GM19455 (cell line): ENCODE results near the gene GPC5.
"Not testable (repeated sequence)": the region's sequence is repeated elsewhere in the genome, so short reads cannot be mapped to it uniquely, and the experiment has no call there.

Experiments
- ATAC-seq: cut with Tn5 transposase; IDR thresholded peaks from one replicate; pipeline ENCODE4 v1.9.1; 2021; ENCODE audit not compliant: unreplicated experiment

Gene GPC5

DNA sequence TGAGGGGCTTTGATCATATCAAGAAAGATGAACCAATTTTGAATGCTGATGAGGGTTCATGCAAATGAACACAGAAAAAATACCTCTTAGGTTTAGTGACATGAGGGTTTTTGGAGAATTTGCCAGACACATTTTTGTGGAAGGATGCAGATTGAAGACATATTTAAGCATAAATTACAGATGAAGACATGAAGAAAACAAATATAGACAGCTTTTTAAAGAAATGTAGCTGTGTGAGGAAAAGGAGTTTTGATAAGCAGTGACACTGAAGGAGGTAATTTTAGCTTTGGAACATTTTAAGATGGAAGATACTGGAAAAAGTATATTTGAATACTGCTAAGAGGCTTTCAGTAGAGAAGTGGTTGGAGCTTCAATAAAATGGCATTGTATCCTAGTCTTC lies 1017.4 kb downstream of the GPC5 start:
- no peak for ATAC-seq

DNA sequence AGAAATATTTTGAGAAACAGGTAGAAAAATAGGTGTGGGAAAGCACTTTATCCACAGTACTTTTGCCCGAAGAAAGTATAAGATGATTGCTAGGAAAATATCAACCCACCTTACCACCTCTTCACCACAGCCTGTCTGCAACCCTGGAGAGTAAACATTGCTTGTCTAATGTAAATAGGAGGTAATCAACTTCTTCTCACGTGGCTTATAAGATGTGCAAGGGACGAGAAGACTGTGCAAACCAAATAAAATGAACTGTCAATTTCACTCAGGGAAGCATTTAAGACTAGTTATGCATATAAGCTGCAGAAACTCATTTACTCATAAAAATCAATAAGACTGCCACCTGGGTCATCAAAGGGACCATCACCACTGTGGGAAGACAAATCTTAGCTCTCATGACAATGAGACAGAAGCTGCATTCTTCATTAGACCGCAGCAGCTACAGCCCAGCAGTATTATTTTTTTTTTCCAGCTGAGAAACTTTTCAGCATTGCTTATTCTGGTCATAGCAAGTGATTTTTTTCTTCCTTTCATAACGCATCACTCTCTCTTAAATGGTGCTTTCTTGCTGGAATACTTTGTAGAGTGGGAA lies 1020.5 kb downstream of the GPC5 start:
- ATAC-seq = no peak

DNA sequence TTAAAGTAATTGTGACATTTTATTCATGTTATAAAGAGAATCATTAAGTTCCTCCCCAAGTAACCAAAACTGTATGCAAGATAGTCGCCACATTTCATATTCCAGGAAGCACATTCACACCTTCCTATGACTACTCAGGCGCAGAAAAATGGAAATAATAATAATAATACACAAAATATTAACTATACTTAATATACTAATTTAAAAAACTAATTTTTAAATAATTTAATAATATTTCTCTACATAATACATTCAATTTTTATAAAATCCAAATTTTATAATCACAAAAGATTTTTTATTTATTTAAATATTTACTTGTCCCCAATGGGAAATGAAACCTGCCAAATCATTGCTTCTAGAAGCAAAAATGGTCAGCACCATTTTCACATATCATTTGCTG lies 1030.8 kb downstream of the GPC5 start:
- ATAC-seq = no peak

DNA sequence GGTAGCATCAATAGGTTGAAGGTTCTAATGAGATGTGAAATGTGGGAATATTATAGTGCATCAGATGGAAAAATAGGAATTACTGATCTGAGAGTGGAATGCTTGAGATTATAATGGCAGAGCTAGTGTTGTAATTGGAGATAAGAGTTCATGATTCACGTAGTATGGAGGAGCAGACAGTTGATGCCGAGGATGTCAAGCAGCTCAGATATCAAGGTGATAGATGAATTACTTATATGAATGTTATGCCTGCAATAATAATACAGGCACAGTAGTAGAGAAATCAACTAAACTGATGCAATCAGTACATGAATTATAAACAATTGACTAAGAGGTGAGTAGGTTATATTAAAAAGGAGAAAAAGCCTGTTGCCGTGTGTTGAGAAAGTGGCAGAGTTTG lies 1035.0 kb downstream of the GPC5 start:
- no peak for ATAC-seq

DNA sequence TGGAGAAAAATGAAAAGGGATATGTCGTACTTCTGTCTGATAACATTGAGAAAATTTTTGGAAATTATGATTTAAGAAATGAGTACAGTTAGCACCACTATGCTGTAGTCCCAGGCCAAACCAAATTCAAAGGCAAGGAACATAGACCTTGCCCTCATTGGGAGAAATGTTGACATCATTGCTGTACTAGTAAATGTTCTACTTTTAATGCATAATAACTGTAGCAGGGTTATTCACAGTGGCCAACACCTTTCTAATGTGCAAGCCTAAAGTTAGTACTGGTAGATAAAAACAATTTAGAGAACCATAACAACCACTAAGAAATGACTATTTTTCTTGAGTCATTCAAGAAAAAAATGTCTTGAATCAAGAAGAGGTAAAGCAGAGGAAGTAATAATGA lies 1035.5 kb downstream of the GPC5 start:
- ATAC-seq = no peak

DNA sequence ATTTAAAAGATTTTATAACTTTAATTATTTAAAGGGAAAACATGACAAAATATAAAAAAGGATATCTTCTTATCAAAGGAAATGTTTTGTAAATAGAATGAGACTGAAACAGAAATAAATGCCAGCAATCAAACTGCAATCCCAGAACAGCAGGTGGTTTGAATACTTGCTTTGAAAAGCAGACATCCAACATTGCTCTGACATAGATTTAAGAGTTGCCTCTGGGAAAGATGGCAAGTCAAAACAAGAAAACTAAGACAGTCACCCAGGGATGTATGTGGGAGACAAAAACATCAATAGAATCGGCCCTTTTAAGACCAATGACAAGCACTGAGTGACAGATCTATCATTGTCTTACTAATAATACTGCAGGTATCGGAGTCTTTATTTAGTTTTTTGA lies 1038.5 kb downstream of the GPC5 start:
- ATAC-seq = no peak

DNA sequence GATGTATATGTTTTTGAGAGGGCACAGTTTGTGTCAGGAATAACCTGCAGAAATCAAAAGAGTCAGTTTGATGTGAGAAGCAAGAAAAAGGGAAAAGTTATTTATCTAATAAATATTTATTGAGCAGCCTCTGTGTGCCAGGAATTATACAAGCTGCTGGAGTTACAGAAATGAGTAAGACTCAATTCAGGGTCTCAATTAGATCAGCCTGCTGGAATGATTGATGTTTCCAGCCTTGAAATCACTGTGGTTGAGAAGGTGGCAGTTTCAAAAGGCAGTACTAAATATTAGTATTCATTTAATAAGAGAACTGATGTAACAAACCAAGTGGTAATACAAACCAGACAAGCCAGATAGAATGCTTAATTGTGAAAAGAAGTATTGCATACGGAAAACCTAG lies 1045.8 kb downstream of the GPC5 start:
- no peak for ATAC-seq

DNA sequence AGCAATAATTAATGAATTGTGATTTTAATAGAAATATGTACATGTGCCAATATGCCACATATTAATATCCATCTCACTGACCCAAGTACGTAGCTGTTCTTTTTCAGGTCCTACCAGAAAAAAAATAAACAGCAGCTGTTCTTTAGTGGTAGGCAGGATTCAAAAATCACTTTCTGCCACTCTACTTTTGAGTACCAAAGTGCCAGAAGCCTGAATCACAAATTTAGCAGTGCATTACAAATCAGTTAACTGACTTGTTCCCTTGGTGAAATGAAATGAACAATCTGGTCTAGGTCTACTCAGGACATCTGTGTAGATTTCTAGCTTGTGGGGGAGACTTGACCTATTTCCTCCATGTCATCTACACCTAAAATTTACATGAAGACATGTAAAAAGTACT lies 1052.6 kb downstream of the GPC5 start:
- ATAC-seq = no peak

DNA sequence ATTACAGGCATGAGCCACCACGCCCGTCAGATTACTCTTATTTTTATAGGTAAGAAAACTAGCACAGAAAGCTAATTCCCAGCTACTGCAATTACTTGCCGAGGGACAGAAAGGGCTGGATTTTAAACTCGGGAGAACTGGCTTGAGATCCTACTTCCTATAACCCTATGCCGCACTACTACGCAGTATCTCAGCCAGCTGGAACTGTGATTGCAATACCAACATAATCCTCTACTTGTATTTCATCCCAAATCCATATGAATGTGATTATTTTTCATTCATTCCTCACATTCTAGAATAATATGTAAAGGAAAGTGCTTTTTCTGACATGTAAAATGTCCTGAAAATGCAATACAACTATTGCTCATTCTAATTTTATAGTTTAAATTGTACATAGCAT lies 1054.4 kb downstream of the GPC5 start:
- ATAC-seq = no peak

DNA sequence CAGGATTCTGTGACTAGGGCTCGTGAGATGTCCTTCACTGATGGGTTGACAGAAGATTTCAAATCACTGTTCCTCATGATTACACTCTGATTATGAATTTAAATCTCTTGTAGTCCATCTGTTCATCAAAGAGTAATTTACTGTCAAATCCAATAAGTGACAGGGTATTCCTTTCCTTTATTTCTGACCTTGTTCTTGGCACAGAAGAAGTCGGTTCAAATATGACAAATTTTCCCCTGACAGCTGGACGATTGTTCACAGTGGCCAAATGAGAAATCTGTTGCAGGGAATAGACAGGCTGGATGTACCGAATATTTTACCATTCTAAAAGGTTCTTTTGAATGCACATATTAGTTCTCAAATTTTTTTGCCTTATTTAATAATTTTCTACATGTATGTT lies 1060.9 kb downstream of the GPC5 start:
- ATAC-seq = no peak

DNA sequence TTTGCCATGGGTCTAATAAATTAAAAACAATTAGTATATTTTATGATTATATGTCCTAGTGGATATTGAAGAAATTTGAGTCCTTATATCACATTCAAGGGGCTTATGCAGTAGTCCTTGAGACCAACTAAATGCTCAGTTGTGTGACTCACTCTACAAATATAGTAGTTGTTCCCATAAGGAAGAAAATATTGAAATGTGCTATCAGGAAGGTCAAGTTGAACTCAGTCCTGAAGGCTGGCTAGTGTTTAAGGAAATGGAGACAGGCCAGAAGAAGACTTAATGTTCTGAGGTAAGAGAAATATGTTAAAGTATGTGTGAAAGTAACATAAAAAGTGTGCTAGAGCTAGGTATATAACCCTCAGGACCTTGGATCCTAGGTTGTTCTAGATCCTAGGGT lies 1062.1 kb downstream of the GPC5 start:
- no peak for ATAC-seq

DNA sequence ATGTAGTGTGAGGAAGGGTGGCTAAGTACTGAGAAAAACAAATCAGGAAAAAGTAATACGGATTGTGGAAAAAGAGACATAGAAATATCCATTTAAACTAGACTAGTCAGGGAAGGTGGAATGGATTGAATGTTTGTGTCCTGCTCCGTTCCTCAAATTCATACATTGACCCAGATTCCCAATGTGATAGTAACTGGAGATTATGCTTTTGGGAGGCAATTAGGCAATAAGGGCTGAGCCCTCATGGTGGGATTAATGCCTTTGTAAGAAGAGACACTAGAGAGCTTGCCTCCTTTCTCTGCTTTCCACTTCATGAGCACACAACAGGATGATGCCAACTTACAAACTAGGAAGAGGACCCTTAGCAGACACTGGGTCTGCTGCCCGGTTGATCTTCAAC lies 1063.0 kb downstream of the GPC5 start:
- no peak for ATAC-seq

DNA sequence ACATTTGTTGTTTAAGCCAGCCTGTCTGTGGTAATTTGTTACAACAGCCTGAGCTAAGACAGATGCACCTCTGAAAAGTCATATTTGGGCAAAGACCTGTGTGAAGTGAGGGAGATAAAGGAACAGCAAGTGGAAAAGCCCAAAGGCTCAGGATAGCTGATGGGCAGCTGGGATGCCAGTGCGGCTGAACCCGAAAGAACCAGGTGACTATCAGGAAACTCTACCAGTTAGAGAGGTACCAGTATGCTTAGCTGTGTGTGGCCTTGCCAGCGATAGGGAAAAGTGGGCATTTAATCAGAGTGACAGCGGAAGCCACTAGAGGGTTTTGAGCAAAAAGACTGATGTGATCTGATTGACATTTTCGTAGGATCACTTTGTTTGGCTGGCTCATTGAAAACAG lies 1063.4 kb downstream of the GPC5 start:
- ATAC-seq = no peak

DNA sequence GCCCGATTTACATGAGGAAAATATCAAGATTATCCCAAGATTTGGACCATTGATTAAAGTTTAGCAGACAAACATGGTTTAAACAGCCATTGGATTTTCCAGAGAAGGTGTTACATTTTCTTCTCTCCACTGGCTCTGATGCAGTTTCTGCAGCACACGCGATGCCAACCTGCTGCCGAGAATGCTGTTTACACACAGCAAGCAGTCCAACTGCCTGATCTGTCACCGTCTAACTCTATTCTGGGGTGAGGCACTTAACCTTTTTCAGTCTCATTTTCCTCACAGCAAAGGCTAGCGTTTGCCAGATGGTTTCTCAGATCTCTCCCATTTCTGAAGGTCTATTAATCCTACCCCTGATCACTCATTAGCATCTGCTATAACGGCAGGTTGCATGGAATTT lies 1064.7 kb downstream of the GPC5 start:
- ATAC-seq = no peak

DNA sequence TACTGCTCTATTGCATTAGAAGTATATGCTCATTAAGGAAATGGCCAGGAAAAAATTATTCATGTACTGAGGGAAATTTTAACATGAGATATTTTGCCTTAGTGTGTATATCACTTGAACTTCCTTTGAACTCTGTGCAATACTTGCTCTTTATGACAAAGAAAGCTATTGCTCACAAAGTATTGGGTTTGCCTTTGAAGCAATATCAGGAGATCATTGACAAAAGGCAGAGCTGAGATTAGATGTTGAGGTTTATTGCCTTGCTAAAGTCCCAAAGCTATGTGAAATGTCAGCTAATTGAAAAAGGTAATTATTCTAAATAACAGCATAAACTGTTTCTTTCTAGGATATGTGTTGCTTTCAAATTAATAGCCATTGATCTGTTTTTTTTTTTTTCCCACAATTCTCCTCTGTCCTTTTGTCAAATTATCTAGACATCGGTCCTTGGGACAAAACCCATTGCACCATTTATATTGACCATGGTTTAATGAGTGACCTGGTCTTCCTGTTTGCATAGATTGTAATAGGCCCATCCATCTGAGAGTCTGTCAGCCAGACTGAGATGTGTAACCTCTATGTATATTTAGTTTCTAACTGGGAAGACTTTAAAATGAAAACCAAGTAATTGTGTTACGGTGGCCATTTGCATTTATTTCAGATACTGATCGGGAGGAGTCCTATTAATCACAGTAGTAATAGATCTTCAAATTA lies 1075.5 kb downstream of the GPC5 start:
- ATAC-seq = no peak

DNA sequence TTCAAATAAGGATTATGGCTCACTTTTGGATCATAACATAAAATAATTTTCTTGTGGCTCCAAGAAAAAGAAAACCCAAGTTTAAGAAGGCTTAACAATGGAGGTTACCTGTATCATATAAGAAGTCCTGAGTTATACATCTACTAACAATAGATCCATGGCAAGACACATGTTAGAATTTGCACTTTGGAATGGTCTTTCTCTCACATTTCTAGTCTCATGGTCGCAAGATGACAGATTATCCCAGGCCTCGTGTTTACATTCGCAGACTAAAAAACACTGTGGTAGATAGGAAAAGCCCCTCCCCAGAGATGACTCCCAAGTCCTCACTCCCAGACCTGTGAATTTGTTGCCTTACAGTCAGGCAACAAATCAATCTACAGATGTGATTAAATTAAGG lies 1082.0 kb downstream of the GPC5 start:
- no peak for ATAC-seq

DNA sequence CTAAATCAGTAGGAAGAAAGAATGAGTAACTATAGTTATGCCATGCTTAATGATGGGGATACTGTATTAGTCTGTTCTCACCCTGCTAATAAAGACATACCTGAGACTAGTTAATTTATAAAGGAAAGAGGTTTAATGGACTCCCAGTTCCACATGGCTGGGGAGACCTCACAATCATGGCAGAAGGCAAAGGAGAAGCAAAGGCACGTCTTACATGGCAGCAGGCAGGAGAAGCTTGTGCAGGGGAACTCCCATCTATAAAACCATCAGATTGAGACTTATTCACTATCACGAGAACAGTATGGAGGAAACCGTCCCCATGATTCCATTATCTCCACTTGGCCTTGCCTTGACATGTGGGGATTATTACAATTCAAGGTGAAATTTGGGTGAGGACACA lies 1084.4 kb downstream of the GPC5 start:
- ATAC-seq = not testable (repeated sequence)

DNA sequence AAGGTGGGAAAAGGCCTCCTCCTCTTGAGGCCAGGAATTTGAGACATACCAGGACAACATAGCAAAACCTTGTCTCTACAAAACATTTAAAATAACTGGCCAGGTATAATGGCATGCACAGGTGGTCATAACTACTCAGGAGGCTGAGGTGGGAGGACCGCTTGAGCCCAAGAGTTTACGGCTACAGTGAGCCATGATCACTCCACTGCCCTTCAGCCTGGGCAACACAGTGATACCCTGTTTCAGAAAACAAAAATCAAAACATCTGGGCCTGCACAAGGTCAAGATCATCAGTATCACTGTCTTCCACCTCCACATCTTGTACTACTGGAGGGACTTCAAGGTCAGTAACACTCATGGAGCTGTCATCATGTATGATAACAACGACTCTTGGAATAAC lies 1085.5 kb downstream of the GPC5 start:
- ATAC-seq = no peak

DNA sequence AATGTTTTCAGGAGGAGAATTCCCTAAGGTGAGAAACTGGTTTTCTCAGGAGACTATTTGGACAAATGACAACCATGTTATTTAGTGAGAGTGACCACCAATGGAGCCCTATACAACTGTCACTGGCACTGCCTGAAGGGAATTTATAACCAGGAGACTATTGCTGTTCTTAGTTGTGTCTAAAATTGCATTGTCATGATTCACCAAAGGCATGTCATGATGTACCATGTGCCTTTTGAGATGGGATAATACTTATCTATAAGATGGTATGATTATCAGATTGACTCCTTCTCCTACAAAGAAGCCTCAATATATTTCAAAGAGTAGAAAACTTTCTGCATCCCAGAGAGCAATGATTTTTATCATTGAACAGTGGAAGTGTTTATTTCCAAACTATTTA lies 1088.8 kb downstream of the GPC5 start:
- no peak for ATAC-seq

DNA sequence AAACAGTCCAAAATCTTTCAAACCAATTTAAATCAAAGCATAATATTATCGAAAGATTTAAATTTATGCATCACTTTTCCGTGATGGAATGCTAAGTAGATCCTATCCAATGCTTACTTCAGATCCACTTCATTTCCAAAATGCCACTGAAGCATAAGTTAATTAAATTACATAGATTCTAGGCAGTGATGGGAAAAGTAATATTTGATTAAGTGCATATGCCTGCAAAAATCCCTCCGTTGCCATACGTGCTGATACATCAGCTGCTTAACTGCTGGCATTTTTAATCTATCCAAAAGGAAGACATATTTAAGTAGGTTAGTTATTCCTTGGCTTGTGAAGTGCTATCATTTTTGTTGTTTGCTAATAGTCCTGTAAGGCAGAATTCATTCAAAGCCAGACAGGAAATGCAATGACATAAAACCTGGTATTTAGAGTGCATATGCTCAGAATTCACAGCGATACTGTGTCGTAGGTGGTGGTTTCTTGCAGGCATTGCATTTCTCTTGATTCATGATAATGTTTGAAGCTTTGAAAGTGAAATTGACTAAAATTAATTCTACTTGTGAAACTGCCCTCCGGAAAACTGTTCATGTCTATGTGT lies 1089.9 kb downstream of the GPC5 start:
- ATAC-seq = no peak

DNA sequence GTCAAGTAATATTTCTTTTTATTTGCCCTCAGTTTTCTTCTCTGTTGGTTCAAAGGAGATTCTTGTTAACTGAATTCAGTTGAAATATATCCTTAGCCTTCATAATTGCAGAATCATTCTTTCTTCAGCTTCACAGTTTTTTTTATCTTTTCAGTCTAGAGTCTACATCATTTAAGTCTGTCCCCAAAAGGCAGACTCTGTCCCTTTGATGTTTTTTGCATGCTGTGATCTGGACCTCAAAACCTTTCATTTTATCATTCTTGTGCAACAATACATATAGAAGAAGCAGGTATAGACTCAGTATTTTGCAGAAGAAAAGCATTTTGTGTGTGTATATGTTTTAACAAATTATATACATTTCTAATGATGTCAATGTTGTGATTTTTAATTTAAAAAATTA lies 1093.4 kb downstream of the GPC5 start:
- no peak for ATAC-seq

DNA sequence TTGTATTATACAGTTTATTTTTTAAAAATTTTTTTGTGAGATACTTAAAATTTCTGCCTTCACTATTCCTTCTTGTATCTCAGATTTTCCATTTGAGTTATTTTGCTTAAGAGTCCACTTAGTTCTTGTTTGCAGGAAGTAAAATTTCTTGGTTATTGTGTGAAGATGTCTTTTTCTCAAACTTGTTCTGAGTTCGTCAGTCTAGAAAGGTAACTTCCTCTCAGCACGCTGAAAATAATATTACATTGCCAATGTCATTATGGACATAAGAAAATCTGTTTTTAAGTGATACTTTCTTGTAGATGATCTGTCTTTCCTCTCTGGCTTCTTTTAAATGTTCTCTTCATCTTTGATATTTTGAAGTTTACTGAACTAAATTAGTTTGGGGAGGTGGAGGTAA lies 1096.5 kb downstream of the GPC5 start:
- ATAC-seq = no peak

DNA sequence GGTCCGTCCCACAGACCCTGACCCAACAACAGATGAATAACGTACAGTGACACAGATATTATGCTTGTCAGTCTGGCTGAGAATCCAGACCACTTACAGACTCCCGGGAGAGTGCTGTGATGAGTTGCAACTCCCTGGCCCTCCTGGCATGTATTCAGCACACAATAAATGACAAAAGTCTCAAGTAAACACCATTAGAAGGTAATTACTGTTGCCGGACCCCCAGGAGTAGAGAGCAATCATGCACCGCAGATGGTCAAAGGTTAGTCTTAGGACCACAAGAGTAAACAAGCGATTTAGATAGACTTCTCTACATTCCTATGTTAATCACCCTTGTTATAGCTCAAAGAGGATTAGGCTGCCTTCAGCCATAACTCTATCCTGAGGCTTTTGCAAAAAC lies 1101.8 kb downstream of the GPC5 start:
- ATAC-seq = no peak
